ENCODE measurements around the gene GIPC1.
"Not testable (repeated sequence)": the region's sequence is repeated elsewhere in the genome, so short reads cannot be mapped to it uniquely, and the experiment has no call there.

GIPC1 gene

GRCh38 chr19:14517840-14518505 is 22.0 kb upstream of the GIPC1 start, which contains the start of gene DNAJB1:
DNAJB1 (minus strand) TSS chr19:14518397; CDS start chr19:14518349, 48 bp downstream.
- peak; percentile 76 for DNase-seq

GRCh38 chr19:14517446-14517839 is 21.5 kb upstream of the GIPC1 start:
- DNase-seq: no peak

GRCh38 chr19:14516746-14517438 is 21.0 kb upstream of the GIPC1 start:
- no peak for DNase-seq

- no peak for DNase-seq
These were observed 20.2 kb upstream of the GIPC1 start for GRCh38 chr19:14516048-14516534.

GRCh38 chr19:14515501-14516047 is 19.6 kb upstream of the GIPC1 start:
- DNase-seq: no peak

DNA sequence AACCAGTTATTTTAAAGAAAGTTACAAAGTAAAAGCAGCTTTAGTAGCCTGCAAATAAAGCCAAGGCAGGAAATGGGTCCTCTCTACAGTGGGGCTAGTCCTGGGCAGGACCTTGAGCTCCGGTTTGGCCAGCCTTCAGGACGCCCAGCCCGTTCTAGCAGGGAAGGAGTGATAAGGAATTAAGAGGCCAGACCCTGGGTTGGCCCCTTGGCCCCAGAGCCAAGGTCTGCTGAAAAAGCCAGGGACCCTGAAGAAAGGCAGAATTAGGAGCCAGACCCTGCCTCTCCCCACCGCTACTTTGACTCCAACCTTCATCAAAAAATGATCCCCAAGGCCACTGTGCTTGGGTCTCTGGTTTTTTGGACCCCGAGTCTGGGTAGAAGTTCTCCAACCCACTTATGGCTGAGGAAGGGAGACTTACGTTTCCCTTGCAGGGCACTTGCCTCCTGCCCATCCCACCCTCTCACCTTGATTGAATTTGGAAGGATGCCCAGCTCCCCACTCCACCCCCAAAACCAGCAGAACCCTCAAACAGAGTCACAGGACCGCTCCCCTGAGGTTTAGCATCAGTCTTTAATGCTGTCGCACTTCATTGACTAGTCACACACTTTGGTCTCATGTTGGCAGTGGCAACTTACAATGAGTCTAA is 18.4 kb upstream of the GIPC1 start:
- no peak for DNase-seq

- no peak for DNase-seq
These were observed 16.6 kb upstream of the GIPC1 start for GRCh38 chr19:14512406-14512961.

GRCh38 chr19:14511229-14511593 is 15.3 kb upstream of the GIPC1 start:
- DNase-seq: no peak

DNA sequence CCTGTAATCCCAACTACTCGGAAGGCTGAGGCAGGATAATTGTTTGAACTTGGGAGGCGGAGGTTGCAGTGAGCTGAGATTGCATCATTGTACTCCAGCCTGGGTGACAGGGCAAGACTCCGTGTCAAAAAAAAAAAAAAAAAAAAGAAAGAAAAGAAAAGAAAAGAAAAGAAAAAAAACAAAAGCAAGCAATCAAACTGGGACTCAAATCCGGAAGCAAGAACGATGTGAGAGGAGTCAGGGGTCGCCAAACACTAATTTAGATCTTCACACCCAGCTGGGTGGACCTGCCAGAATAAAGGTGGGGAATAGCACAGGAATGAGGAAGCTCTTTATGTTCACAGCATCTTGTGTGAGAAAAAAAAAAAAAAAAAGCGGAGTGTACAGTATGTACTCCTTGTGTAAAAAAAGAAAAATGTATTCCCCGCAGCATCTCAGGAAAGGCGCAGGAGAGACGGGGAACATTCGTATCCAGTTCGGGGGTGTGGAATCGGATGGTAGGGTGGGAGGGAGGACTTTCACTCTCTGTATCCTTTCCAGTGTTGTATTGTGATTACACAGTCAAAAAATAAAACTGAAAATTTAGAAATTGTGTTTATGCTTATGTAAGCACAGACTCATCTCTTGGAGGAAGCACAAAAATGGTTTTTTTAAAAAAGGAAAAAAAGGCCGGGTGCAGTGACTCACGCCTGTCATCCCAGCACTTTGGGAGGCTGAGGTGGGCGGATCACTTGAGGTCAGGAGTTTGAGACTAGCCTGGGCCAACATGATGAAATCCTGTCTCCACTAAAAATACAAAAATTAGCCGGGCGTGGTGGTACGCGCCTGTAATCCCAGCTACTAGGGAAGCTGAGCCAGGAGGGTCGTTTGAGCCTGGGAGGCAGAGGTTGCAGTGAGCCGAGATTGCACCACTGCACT is 14.6 kb upstream of the GIPC1 start:
- DNase-seq: peak; percentile 78

DNA sequence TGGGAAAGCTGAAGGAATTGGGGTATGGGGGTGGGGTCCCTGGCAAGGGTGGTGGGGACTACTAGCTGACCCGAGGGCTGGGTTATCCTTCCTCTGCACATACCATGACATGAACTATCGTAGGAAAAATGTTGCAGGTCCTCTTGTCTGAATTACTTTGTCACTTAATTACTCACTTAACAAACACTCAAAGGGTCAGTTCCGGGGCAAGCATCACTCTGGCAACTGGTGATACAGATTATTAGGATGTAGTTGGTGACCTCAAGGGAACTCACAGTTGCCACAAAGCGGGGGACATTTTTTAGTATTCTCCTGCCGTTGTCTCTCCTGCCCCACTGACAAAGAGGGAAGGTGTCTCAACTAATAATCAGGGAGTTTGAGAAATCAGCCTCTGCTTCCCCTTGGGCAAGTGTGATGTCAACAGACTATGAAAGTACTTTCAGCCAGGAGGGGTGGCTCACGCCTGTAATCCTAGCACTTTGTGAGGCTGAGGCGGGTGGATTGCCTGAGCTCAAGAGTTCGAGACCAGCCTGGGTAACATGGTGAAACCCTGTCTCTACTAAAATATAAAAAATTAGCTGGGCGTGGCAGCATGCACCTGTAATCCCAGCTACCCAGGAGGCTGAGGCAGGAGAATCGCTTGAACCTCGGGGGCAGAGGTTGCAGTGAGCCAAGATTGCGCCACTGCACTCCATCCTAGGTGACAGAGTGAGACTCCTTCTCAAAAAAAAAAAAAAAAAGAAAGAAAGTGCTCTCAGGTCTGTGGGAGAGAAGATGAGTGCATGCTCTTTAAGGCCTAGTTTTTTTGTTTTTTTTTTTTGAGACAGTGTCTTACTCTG is 12.0 kb upstream of the GIPC1 start:
- peak; percentile 76 for DNase-seq

DNA sequence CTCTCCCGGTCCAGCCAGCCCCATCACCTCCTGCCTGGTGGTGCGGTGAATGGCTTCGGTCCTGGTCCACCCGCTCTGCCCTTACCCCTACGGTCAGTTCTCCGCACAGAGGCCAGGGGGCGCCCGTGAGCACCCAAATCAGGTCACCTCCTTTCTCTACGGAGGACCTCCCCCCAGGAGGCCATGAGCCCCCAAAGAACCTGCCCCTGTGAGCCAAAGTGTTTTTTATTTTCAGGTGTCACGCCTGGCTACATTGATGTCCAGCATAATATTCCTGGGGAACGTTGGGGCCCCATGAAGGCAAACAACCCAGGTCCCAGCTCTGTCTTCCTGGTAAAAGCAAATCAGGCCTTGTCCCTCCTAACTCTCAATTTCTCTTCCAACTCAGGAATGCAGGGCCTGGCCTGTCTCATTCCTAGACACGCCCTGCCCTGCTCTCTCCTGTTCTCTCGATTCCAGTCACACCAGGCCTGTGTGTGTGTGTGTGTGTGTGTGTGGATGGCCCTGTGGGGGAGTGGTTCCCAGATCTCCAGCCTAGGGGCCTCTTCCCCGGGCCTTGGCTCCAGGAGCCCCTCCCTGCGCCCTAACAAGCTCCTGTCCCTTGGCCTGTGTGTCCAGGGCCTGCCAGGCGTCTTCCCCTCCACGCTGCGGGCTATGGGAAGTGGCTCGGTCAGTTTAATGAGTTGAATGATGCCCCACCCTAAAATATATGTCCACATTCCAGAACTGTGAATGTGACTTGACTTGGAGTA is 9.7 kb upstream of the GIPC1 start:
- DNase-seq: peak; percentile 94

GRCh38 chr19:14504575-14504974 is 8.6 kb upstream of the GIPC1 start:
- not testable (repeated sequence) for DNase-seq

GRCh38 chr19:14503285-14503684 is 7.4 kb upstream of the GIPC1 start:
- DNase-seq: no peak

DNA sequence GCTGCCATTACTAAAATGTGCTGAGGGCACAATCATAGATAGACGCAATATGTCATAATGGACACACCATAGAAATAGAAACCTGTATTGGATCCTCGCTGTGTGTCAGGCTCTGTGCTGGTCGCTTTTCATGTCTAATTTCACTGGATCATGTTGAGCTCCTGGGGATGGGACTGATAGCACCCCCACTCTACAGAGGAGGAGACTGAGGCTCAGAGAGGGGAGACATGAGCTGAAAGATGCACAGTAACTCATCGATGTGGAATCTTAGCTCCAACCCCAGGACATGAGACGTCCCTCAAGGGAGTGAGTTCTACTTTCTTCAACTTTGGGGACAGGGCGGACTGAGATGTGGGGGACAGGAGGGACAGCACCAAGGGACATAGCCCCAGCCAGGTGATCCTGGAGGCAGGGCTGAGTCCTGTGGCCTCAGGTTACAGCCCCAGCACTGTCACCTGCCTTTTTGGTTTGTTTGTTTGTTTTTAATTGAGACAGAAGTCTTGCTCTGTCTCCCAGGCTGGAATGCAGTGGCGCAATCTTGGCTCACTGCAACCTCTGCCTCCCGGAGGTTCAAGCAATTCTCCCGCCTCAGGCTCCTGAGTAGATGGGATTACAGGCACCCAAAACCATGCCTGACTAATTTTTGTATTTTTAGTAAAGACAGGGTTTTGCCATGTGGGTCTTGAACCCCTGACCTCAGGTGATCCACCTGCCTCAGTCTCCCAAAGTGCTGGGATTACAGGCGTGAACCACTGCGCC is 6.6 kb upstream of the GIPC1 start:
- DNase-seq: peak; percentile 39

DNA sequence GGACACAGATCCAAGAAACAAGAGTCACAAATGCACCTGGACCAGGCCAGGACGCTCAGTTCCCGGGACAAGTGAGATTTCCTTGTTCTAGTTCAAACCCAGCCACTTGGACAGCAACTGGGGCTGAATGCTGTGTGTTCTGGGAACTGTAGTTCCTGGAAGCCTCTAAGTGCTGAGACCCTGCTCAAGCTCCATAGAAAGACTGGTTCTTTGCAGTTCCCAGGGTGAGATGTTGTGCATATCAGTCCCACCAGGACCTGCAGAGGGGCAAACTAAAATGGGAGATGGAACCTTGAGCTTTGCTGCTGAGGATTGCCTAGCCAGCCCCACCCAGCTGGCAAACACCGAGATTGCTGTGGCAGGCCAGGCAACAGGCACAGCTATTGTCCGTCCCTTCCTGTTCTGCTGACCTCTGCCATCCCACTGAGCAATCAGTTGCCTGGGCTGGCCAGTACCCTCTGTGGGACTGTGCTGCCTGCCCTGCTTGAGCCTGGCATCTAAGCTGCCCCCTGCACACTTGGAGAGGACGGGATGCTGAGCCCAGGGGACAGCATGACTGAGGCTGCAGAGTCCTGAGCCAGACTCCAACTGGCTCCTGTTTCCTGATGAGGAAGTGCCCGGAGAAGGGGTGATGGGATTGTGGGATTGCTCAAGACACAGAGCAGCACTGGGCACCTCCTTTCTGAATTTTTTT is 1.4 kb upstream of the GIPC1 start:
- DNase-seq: no peak

DNA sequence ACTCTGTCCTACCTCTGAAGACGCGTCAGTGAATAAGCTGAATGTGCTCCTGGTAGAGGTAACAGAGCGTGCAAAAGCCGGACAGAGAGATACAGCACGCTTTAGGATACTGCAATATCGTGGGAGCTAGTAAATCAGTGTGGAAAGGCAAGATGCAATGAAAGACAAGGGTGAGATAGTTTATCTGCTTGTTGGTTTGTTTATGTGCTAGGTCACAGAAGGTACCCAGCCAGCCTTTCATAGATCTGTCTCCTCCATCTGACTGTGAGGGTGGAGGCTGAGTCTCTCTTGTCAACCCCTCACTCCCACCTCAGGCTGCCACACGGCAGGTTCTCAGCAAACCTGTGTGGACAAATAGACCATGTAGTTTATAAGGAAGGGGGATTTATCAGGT is 904 bp upstream of the GIPC1 start:
- no peak for DNase-seq

DNA sequence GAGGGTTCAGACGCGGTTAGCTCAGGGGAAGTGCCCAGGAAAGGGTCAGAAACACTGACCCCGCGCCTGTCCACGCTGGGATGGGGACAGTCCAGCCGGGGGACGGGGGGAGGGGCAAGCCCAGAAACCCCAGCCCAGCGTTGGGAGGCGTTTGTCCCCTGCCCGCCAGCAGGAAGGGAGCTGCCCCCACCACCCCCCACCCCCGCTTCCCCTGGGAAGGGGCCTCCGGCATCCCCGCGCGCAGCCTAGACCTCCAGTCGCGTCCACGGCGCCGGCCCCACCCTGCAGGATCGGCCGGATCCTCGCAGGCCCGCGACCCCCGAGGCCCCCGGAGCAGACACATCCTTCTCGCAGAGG is 277 bp downstream of the GIPC1 start:
- no peak for DNase-seq

GRCh38 chr19:14494910-14495671 is 836 bp downstream of the GIPC1 start:
- DNase-seq: no peak

All from fibroblast of skin of right quadriceps (primary cell).